CD4-positive, alpha-beta T cell treated with Interleukin-15 for 1 hour (primary cell): ENCODE results near the gene CGB8.
A peak's percentile ranks its signal among the peaks of the same experiment; 100 is the strongest.
"Not testable (repeated sequence)": the region's sequence is repeated elsewhere in the genome, so short reads cannot be mapped to it uniquely, and the experiment has no call there.

Experiments used
- DNase-seq: peaks from one replicate; pipeline ENCODE4 v3.0.0-alpha.2; 2020

CGB8 gene

GRCh38 chr19:49049011-49049410 is at the start of gene CGB8:
Gene CGB8, minus strand, starts transcription at chr19:49049111. Its CDS starts 372 bp downstream, at chr19:49048739.
- not testable (repeated sequence) for DNase-seq

- peak; percentile 76 for DNase-seq
Measured at GRCh38 chr19:49097453-49098288, 48.8 kb upstream of the CGB8 start.

GRCh38 chr19:49094505-49095482 is 45.9 kb upstream of the CGB8 start:
- no peak for DNase-seq

- no peak for DNase-seq
Measured at GRCh38 chr19:49092686-49093085, 43.8 kb upstream of the CGB8 start.

- DNase-seq: no peak
Measured at GRCh38 chr19:49091391-49092038, 42.6 kb upstream of the CGB8 start.

- DNase-seq: no peak
Measured at GRCh38 chr19:49086296-49086695, 37.4 kb upstream of the CGB8 start.

- no peak for DNase-seq
Measured at GRCh38 chr19:49085868-49086232, 36.9 kb upstream of the CGB8 start.

- DNase-seq: peak; percentile 100
Measured at GRCh38 chr19:49085020-49085867, 36.3 kb upstream of the CGB8 start, which contains the start of gene SNRNP70. Gene SNRNP70, plus strand, starts transcription at chr19:49085451. Its CDS starts 964 bp downstream, at chr19:49086415.

- no peak for DNase-seq
Measured at GRCh38 chr19:49084206-49085019, 35.5 kb upstream of the CGB8 start.

GRCh38 chr19:49081273-49081672 is 32.4 kb upstream of the CGB8 start:
- DNase-seq: no peak

GRCh38 chr19:49080392-49080791 is 31.5 kb upstream of the CGB8 start:
- no peak for DNase-seq

GRCh38 chr19:49074869-49075268 is 26.0 kb upstream of the CGB8 start:
- not testable (repeated sequence) for DNase-seq

- no peak for DNase-seq
Measured at GRCh38 chr19:49073514-49074378, 24.8 kb upstream of the CGB8 start.

- DNase-seq: no peak
Measured at GRCh38 chr19:49071860-49072547, 23.1 kb upstream of the CGB8 start.

GRCh38 chr19:49070416-49070815 is 21.5 kb upstream of the CGB8 start:
- DNase-seq: no peak

- DNase-seq: no peak
Measured at GRCh38 chr19:49069026-49069425, 20.1 kb upstream of the CGB8 start.

GRCh38 chr19:49067554-49067953 is 18.6 kb upstream of the CGB8 start:
- no peak for DNase-seq

- no peak for DNase-seq
Measured at GRCh38 chr19:49065905-49066512, 17.1 kb upstream of the CGB8 start.
